GM12878 (cell line): Measurements from ENCODE around the gene PACS2. TPM values are rescaled to one million over a fixed set of nuclear protein-coding genes. Genes with fewer than 3 reads are reported as not detected.
A peak's percentile ranks its signal among the peaks of the same experiment; 100 is the strongest.

Experiments
- ATAC-seq: fragments of 200-7000 bp; cut with Tn5 transposase; 3 replicates; pipeline ENCODE4 v1.9.1; 2020; ENCODE audit warnings: mild to moderate bottlenecking, moderate library complexity
- BruUV-seq: library from RNA; stranded (reverse); fragments of 400-500 nt; replicated peaks from 2 replicates; lab custom pipeline; 2021; lab: Mats Ljungman, UMichigan
- CTCF ChIA-PET: fragments of 300-600 bp; sonication (Branson Sonifier 250); formaldehyde crosslinking; extraction: SDS; loops from one replicate; lab custom pipeline; 2021; ENCODE audit warnings: inconsistent platforms; lab: Yijun Ruan, JAX
- POLR2A ChIA-PET: fragments of 350-600 bp; formaldehyde crosslinking; extraction: SDS; loops from one replicate; lab custom pipeline; 2021; ENCODE audit warnings: inconsistent platforms; lab: Charles Lee
- RAD21 ChIA-PET: fragments of 300-600 bp; sonication (Branson Sonifier 250); formaldehyde crosslinking; loops from one replicate; lab custom pipeline; 2023; ENCODE audit warnings: antibody characterized with exemption; ENCODE audit not compliant: unreplicated experiment; lab: Charles Lee
- SMC1A ChIA-PET: fragments of 300-600 bp; sonication (Branson Sonifier 250); formaldehyde crosslinking; loops from one replicate; lab custom pipeline; 2023; ENCODE audit not compliant: unreplicated experiment, uncharacterized antibody; lab: Charles Lee
- DNase-seq: peaks from one replicate; pipeline ENCODE4 v3.0.0-alpha.2; 2011; ENCODE audit warnings: low read depth, low spot score
- FAIRE-seq: peaks from 3 replicates; lab custom pipeline; 2011; peaks lifted over from hg19 to GRCh38; lab: Jason Lieb, UNC
- H2AFZ ChIP-seq: 2 replicates; pipeline ENCODE4 v1.6.0; 2011; ENCODE audit warnings: low read depth, low read length, control low read depth; ENCODE audit not compliant: control insufficient read depth
- H3K27ac ChIP-seq: 2 replicates; pipeline ENCODE4 v1.5.1; 2011; ENCODE audit warnings: control low read depth; ENCODE audit not compliant: control insufficient read depth, insufficient read depth
- H3K27me3 ChIP-seq, 2 experiments: replicated peaks in 1 of 2; 2 replicates each; pipeline versions ENCODE4 v1.6.0 to v1.6.1; 2011; ENCODE audit warnings: low read length in 1 of 2; ENCODE audit not compliant: control insufficient read depth in 2 of 2, insufficient read depth in 2 of 2
- H3K36me3 ChIP-seq, 2 experiments: 2 replicates each; pipeline ENCODE4 v1.5.1; 2011; ENCODE audit warnings: low read length in 1 of 2; ENCODE audit not compliant: control insufficient read depth in 2 of 2, insufficient read depth in 2 of 2
- H3K4me1 ChIP-seq: 2 replicates; pipeline ENCODE4 v1.6.1; 2011; ENCODE audit warnings: mild to moderate bottlenecking, low read length, moderate library complexity, mixed read lengths; ENCODE audit not compliant: control insufficient read depth, insufficient read depth
- H3K4me2 ChIP-seq: 2 replicates; pipeline ENCODE4 v1.6.0; 2011; ENCODE audit warnings: control low read depth; ENCODE audit not compliant: control insufficient read depth, insufficient read depth
- H3K4me3 ChIP-seq: fragments of 200-600 bp; sonication (generic); 2 replicates; pipeline ENCODE4 v1.5.1; 2016
- H3K79me2 ChIP-seq: 2 replicates; pipeline ENCODE4 v1.6.0; 2011; ENCODE audit warnings: low read length; ENCODE audit not compliant: control insufficient read depth, insufficient read depth
- H3K9ac ChIP-seq: 2 replicates; pipeline ENCODE4 v1.8.0; 2011; ENCODE audit warnings: low read length, control low read depth, mixed read lengths; ENCODE audit not compliant: control insufficient read depth, insufficient read depth
- H3K9me3 ChIP-seq: replicated peaks from 3 replicates; pipeline ENCODE4 v1.5.1; 2011; ENCODE audit warnings: mild to moderate bottlenecking, low read length; ENCODE audit not compliant: control insufficient read depth, insufficient read depth
- H4K20me1 ChIP-seq: 2 replicates; pipeline ENCODE4 v1.6.0; 2011; ENCODE audit not compliant: control insufficient read depth, insufficient read depth
- CEBPB ChIP-seq, 2 experiments: fragments of 150-350 bp in 1 of 2; IDR thresholded peaks; 2 replicates each; pipeline ENCODE4 v1.6.1; 2012 to 2014; ENCODE audit warnings: low read depth in 2 of 2, low read length in 2 of 2, borderline replicate concordance in 1 of 2, inconsistent platforms in 1 of 2
- EED ChIP-seq: sonication (generic); IDR thresholded peaks from 2 replicates; pipeline ENCODE4 v1.6.1; 2016; ENCODE audit warnings: antibody characterized with exemption, low read depth
- KAT2A ChIP-seq: conservative IDR thresholded peaks from 2 replicates; pipeline ENCODE4 v1.6.1; 2011; ENCODE audit warnings: low read depth, low read length; ENCODE audit not compliant: control insufficient read depth
- NBN ChIP-seq: fragments of 450-650 bp; IDR thresholded peaks from 2 replicates; pipeline ENCODE4 v1.6.1; 2016
- NRF1 ChIP-seq: conservative IDR thresholded peaks from 2 replicates; pipeline ENCODE4 v1.6.1; 2011; ENCODE audit warnings: mild to moderate bottlenecking, low read depth, low read length, improper control_type of control experiment
- PAX5 ChIP-seq: IDR thresholded peaks from 2 replicates; pipeline ENCODE4 v1.6.1; 2011; ENCODE audit warnings: low read depth, low read length, borderline replicate concordance
- RBBP5 ChIP-seq: fragments of 200-600 bp; sonication (generic); conservative IDR thresholded peaks from 2 replicates; pipeline ENCODE4 v1.6.1; 2016
- SPI1 ChIP-seq: IDR thresholded peaks from 2 replicates; pipeline ENCODE4 v1.6.1; 2011; ENCODE audit warnings: low read depth, mild to moderate bottlenecking, low read length, moderate library complexity, borderline replicate concordance; ENCODE audit not compliant: insufficient read depth
- ZZZ3 ChIP-seq: IDR thresholded peaks from 2 replicates; pipeline ENCODE4 v1.6.1; 2011; ENCODE audit warnings: low read depth; ENCODE audit not compliant: control insufficient read depth, insufficient read length
- WGBS: methylation state at CpG from one replicate; pipeline ENCODE4 v1.1.6; 2016; ENCODE audit warnings: low lambda C conversion rate; ENCODE audit not compliant: insufficient replicate concordance, insufficient coverage; ENCODE audit errors: missing lambda C conversion rate; 5-methylcytosine and 5-hydroxymethylcytosine counted together
- in situ Hi-C: fragments of 300-500 bp; cut with MboI; formaldehyde crosslinking; loops from 9 replicates; pipeline ENCODE4 v1.14.3; 2018; ENCODE audit warnings: mixed read lengths
- intact Hi-C: fragments of 100-400 bp; cut with micrococcal nuclease; formaldehyde crosslinking; loops from one replicate; pipeline ENCODE4 v1.14.2; 2022; ENCODE audit not compliant: unreplicated experiment
- polyA plus RNA-seq, 11 experiments: library from polyadenylated mRNA; depleted of rRNA in 4 of 11; unstranded in 6 of 11; stranded (reverse) in 5 of 11; fragments of >200 nt; fragmentation: Nextera tagmentation in 4 of 11; fragmentation: Illumina TruSeq in 1 of 11; extraction: Ambion mirVana in 4 of 11; extraction: Trizol in 1 of 11; gene quantifications; 1 replicate in 1 of 11; 2 replicates in 10 of 11; pipeline versions ENCODE4 v1.2.1 to v1.2.3, GENCODE V29; 2011 to 2016; ENCODE audit warnings: inconsistent platforms in 2 of 11, missing spikeins in 2 of 11, low read depth in 1 of 11
- total RNA-seq, 4 experiments: library from RNA; depleted of rRNA in 3 of 4; stranded (reverse); fragments of >200 nt in 3 of 4; fragmentation: Illumina TruSeq in 1 of 4; extraction: Trizol in 1 of 4; gene quantifications; 2 replicates each; pipeline versions ENCODE4 v1.2.1 to v1.2.3, GENCODE V29; 2013 to 2021

PACS2 gene
- total and polyA plus RNA-seq, 10 of the 15 experiments (the other 5 are each of a cell fraction or from before 2014, with no cell fraction given), result 0.21 to 37.3 (median 9.4) TPM

DNA sequence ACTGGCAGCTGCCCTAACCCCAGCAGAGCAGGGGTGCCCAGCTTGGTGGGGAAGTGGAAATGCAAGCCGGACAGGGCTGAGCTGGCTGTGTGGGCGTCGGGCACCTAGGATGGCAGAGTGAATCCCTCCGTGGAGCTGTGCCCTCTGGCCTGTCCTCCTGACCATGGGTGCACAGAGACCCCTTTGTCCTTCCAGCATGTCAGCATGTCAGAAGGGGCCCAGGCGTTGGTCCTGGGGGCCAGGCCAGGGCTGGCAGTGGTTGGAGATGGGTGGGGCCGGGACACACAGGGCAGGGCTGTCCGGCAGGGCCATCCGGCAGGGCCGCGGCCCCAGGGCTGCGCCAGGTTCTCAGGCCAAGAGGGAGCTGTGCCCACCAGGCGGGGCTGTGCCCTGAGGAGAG, 75.0 kb downstream of the PACS2 start (continued):
- TF ChIP-seq RBBP5 (no peak), NRF1 (no peak), ZZZ3 (no peak), KAT2A (no peak), EED (no peak), CEBPB (IDR thresholded peaks at IDR 0.05; ENCODE audit: borderline replicate concordance in 1 of 2, low read depth in 2 of 2, low read length in 2 of 2) (no peak), PAX5 (no peak)
- TF ChIP-seq, all 136 proteins: peak for 0

DNA sequence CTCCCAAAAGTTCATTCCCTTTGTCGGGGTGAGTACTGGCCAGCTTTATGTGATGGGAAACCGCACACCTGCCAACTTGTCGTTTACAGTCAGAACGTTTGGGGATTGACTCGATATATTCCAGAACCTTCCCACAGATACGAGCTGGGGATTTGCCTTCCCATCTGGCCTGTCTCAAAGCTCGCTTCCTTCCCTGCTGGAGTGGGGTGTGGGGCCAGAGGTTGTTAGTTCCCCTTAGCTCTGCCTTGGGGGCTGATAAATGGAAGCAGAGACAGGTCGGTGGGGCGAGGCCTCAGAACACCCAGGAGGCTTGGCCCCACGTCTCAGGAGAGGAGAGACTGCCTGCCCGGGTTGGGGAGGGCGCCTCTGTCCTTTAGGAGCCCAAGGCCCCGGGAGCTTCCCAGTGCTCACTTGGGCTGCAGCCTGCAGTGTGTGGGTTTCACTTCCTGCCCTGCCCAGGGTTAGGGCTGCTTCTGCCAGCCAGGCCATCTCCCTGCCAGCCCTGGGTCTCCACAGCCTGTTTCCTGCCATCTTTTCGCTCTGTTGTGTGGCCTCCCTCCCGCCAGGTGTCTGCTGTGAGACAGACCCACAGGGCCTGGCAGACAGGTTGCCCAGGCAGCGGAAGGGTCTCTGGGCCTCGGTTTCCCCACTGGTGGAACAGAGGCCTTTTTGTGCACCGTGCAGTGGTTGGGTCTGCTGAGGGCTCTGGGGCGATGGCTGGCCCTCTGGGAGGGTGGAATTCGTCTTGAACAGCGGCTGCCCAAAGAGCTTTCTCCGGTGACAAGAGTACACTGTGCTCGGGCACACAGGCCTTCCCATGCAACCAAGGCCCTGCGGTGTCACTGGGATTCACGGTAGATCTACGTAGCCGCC, 75.7 kb downstream of the PACS2 start:
- Histone ChIP-seq H3K4me2 (no peak overlapping the region), H3K27ac (no peak overlapping the region), H3K79me2 (no peaks in the 10 kb centered on the region), H3K4me1 (no peaks in the 10 kb centered on the region), H3K36me3 (no peaks in the 10 kb centered on the region; a peak in 1 of 4 replicates), H3K9me3 (no peaks in the 10 kb centered on the region), H3K4me3 (no peak overlapping the region), H3K9ac (no peak overlapping the region), H2AFZ (no peak overlapping the region), H3K27me3 (no peaks in the 10 kb centered on the region), H4K20me1 (no peaks in the 10 kb centered on the region)
- POLR2A ChIA-PET, result interaction anchor here (0.6 kb wide), 1 partner anchor 103 kb away, joined by 3 read pairs; no protein-coding TSS in a partner anchor
- in situ Hi-C loops, result no loop called here
- FAIRE-seq (no peak), DNase-seq (no peak), ATAC-seq (peak; percentile 68)
- SMC1A ChIA-PET, result interaction anchor here (0.7 kb wide), 1 partner anchor 1182 kb away, joined by 3 read pairs; no protein-coding TSS in a partner anchor
- WGBS, result 51% methylated on average over 27 of the region's 27 CpGs
- intact Hi-C loops, result no loop called here
- RAD21 ChIA-PET, result interaction anchor here (1.6 kb wide), 1 partner anchor 91 kb away, joined by 3 read pairs; no protein-coding TSS in a partner anchor
- CTCF ChIA-PET, result interaction anchor here (1.0 to 1.3 kb wide), 4 partner anchors 14 to 99 kb away, joined by 3 to 4 read pairs (median 4); no protein-coding TSS in a partner anchor
- BruUV-seq, result no TSS peak
- TF ChIP-seq SPI1, result peak; percentile 36; the same call in 1 of the 2 replicates
- no peak for TF ChIP-seq NBN
